ENCODE results near the gene TMED7.

- TF ChIP-seq CTCF (conservative IDR thresholded peaks at IDR 0.05 in 1 of 2, IDR thresholded peaks at IDR 0.05 in 1 of 2; ENCODE audit: extremely low read depth in 1 of 2, insufficient read depth in 1 of 2, low read depth in 1 of 2, low read length in 2 of 2) = no peak
- no peak for TF ChIP-seq EZH2 (IDR thresholded peaks at IDR 0.05; ENCODE audit: borderline replicate concordance, low read length)
These were observed 32.0 kb upstream of the TMED7 start for GRCh38 chr5:115657881-115658233.

All from mammary epithelial cell (primary cell).